GM12892 (cell line): Measurements from ENCODE around the gene TRAF3. TPM values are rescaled to one million over a fixed set of nuclear protein-coding genes. Genes with fewer than 3 reads are reported as not detected.

Source experiments
- DNase-seq: peaks from one replicate; pipeline ENCODE4 v3.0.0; 2011; ENCODE audit not compliant: insufficient read length
- FAIRE-seq: peaks from 2 replicates; lab custom pipeline; 2011; peaks lifted over from hg19 to GRCh38; lab: Jason Lieb, UNC
- POLR2A ChIP-seq: IDR thresholded peaks from 2 replicates; pipeline ENCODE4 v1.6.1; 2011; ENCODE audit warnings: low read depth, low read length, control low read depth
- POLR2AphosphoS5 ChIP-seq: IDR thresholded peaks from 2 replicates; pipeline ENCODE4 v1.6.1; 2011; ENCODE audit warnings: low read depth, low read length, control low read depth
- TAF1 ChIP-seq: IDR thresholded peaks from 2 replicates; pipeline ENCODE4 v1.6.1; 2011; ENCODE audit warnings: low read depth, mild to moderate bottlenecking, control low read depth, low read length, borderline replicate concordance
- polyA plus RNA-seq: library from polyadenylated mRNA; unstranded; fragments of >200 nt; gene quantifications from one replicate; pipeline ENCODE4 v1.2.1, GENCODE V29; 2012; ENCODE audit warnings: missing spikeins, inconsistent platforms; ENCODE audit not compliant: missing spikeins

Gene TRAF3, protein sequence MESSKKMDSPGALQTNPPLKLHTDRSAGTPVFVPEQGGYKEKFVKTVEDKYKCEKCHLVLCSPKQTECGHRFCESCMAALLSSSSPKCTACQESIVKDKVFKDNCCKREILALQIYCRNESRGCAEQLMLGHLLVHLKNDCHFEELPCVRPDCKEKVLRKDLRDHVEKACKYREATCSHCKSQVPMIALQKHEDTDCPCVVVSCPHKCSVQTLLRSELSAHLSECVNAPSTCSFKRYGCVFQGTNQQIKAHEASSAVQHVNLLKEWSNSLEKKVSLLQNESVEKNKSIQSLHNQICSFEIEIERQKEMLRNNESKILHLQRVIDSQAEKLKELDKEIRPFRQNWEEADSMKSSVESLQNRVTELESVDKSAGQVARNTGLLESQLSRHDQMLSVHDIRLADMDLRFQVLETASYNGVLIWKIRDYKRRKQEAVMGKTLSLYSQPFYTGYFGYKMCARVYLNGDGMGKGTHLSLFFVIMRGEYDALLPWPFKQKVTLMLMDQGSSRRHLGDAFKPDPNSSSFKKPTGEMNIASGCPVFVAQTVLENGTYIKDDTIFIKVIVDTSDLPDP
- 53.6 TPM for polyA plus RNA-seq

GRCh38 chr14:102776761-102777710, at the start of gene TRAF3:
Gene TRAF3 (plus strand): TSS chr14:102777449. CDS start chr14:102870202, 92,753 bp downstream.
- DNase-seq (peak; percentile 88), FAIRE-seq (peak; percentile 63)
- TF ChIP-seq TAF1 (peak; percentile 72), POLR2A (peak; percentile 78), POLR2AphosphoS5 (0 out of 2 replicates have a peak, but pooled peaks have one; percentile 22)

- DNase-seq: no peak
- no peak for FAIRE-seq
- TF ChIP-seq TAF1: no peak
- TF ChIP-seq POLR2A: no peak
- no peak for TF ChIP-seq POLR2AphosphoS5
Observed at GRCh38 chr14:102728501-102728900, 48.7 kb upstream of the TRAF3 start.

- no peak for DNase-seq
- FAIRE-seq: no peak
- no peak for TF ChIP-seq POLR2A
Observed at GRCh38 chr14:102729268-102729667, 48.0 kb upstream of the TRAF3 start.

- FAIRE-seq: no peak
Observed at GRCh38 chr14:102729825-102730224, 47.4 kb upstream of the TRAF3 start.

GRCh38 chr14:102731101-102731870, 46.0 kb upstream of the TRAF3 start:
- FAIRE-seq (no peak), DNase-seq (no peak)
- TF ChIP-seq POLR2A (no peak), POLR2AphosphoS5 (no peak), TAF1 (no peak)

More at GRCh38 chr14:102729825-102730224, 47.4 kb upstream of the TRAF3 start:
- DNase-seq: no peak
- TF ChIP-seq POLR2AphosphoS5: no peak
- no peak for TF ChIP-seq TAF1
- no peak for TF ChIP-seq POLR2A

- TF ChIP-seq TAF1 (no peak), POLR2AphosphoS5 (no peak), POLR2A (no peak)
- DNase-seq: no peak
- no peak for FAIRE-seq
Observed at GRCh38 chr14:102731871-102732800, 45.1 kb upstream of the TRAF3 start.

GRCh38 chr14:102732924-102733323, 44.3 kb upstream of the TRAF3 start:
- TF ChIP-seq TAF1 (no peak), POLR2A (no peak), POLR2AphosphoS5 (no peak)
- DNase-seq: no peak
- FAIRE-seq: no peak

DNA sequence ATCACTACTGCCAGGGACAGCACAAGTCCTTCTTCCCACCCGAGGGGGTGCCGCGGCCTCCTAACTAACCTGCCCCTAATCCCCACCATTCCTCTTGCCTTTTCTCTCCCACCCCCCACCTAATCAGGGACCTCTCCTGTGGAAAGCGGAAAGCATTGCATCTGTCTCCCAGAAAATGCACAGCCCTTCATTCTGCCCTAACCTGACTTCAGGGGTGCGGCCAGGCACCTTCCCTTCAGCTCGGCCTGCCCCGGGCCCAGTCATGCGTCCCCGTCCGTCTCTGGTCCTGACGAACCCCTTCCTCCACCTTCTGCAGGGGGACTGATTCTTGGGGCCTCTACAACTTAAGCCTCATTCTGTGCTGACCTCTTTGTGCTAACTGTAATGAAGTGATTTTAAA, 43.9 kb upstream of the TRAF3 start:
- no peak for TF ChIP-seq TAF1
- TF ChIP-seq POLR2AphosphoS5: no peak
- TF ChIP-seq POLR2A: no peak
- DNase-seq (no peak), FAIRE-seq (no peak)

DNA sequence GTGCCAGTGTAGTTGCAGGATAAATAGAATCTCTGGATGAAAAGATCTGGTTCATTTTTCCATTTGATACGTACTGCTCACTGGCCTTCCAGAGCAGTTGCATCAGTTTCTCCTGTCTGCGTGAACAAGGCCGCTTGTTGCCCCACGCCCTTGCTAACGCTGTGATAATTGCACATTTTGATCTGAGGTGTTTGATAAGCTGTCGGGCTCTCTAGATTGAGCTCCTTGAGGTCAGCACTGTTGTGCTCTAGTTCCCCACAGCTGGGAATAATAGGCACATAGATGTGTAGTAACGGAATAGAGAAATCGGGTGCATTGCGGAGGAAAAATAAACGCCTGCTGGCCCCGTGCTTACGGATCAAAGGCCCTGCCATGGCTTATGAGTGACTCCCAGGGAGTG, 42.8 kb upstream of the TRAF3 start:
- no peak for FAIRE-seq
- no peak for DNase-seq

More for the DNA sequence above, 42.8 kb upstream of the TRAF3 start:
- no peak for TF ChIP-seq POLR2AphosphoS5
- TF ChIP-seq POLR2A: no peak
- TF ChIP-seq TAF1: no peak
